NCI-H510A treated with DMSO at 0.1 percent for 48 hours (cell line): ENCODE measurements around the gene WDR20.
"Not testable (repeated sequence)": the region's sequence is repeated elsewhere in the genome, so short reads cannot be mapped to it uniquely, and the experiment has no call there.

Source experiments
- DNase-seq: peaks from one replicate; lab custom pipeline; 2025; lab: John Stamatoyannopoulos, UW

Gene WDR20

DNA sequence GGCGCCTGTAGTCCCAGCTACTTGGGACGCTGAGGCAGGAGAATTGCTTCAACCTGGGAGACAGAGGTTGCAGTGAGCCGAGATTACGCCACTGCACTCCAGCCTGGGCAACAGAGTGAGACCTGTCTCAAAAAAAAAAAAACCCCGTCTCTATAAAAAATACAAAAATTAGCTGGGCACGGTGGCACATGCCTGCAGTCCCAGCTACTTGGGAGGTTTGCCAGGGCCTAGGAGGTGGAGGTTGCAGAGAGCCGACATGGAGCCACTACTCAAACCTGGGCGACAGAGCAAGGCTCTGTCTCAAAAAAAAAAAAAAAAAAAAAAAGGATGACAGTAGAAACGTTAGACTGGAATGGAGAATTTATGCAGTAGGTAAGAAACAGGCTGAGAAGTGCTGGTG lies 5.7 kb upstream of the WDR20 start:
- not testable (repeated sequence) for DNase-seq

DNA sequence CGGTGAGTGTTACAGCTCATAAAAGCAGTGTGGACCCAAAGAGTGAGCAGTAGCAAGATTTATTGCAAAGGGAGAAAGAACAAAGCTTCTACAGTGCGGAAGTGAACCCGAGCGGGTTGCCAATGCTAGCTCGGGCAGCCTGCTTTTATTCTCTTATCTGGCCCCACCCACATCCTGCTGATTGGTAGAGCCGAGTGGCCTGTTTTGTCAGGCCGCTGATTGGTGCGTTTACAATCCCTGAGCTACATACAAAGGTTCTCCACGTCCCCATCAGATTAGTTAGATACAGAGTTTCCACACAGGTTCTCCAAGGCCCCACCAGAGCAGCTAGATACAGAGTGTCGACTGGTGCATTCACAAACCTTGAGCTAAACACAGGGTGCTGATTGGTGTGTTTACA lies 5.0 kb upstream of the WDR20 start:
- DNase-seq, result not testable (repeated sequence)

DNA sequence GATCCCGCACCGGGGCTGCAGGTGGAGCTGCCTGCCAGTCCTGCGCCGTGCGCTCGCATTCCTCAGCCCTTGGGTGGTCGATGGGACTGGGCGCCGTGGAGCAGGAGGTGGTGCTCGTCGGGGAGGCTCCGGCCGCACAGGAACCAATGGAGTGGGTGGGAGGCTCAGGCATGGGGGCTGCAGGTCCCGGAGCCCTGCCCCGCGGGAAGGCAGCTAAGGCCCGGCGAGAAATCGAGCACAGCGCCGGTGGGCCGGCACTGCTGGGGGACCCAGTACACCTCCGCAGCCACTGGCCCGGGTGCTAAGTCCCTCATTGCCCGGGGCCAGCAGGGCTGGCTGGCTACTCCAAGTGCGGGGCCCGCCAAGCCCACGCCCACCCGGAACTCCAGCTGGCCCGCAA lies 4.2 kb upstream of the WDR20 start:
- DNase-seq, result not testable (repeated sequence)

DNA sequence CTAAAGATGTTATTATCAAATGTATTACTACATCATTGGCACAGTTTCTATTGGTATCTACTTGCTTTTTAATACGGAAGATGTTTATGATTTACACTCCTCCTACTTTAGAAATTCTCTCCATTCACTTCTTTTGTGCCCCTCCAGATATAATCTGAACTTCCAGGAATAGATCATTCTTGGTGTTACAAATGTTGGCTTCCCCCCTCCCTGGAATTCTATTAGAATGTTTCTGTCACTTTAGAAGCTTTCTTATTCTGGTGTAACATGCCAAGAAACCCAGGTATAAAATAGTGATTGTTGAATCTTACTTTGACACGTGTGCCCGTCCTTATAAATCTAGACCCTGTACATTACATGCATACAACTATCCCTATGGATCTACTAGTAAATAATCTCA lies 1.2 kb upstream of the WDR20 start:
- no peak for DNase-seq

DNA sequence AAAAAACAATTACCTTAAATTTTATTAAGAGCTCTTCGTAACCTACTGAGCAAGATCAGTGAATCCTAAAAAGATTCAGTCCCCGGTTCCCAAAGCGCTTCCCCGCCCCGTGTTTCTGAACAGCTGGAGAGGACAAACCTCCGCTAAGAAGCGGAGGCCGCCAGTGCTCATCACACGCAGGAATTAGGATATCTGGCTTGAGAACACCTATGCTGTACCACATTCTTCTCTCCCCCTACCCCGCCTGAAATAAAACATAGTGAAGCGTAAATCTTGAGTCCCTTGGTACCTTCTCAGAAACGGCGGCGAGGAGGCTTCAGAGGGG lies 774 bp upstream of the WDR20 start:
- peak; percentile 79 for DNase-seq

DNA sequence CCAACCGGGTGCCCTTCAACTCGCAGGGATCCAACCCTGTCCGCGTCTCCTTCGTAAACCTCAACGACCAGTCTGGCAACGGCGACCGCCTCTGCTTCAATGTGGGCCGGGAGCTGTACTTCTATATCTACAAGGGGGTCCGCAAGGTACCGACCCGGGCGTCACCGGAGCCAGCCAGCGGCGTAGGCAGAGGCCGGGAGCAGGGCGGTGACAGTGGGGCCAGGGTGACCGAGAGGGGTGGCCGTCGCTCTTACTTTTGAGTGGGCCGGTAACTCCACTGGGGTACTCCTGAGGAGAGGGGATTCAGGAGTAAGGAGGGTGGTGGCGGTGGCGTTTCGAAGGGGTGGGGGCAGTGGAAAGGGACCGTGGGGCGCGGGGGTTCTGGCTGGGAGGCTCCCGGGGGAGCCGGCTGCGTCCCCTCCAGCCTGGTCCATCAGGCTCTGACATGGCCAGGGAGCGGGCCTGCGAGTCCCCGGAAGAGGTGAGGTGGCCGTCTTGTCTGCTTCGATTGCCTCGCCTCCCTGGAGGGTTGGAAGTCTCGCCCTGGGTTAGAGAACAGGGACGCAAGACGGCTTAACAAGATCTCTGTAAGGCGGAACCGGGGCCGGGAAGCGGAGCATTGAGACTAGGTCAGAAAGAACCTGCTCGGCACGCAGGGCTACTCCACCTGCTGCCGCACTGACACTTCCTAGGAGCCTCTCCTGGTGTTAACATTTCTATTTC lies 491 bp downstream of the WDR20 start:
- no peak for DNase-seq

DNA sequence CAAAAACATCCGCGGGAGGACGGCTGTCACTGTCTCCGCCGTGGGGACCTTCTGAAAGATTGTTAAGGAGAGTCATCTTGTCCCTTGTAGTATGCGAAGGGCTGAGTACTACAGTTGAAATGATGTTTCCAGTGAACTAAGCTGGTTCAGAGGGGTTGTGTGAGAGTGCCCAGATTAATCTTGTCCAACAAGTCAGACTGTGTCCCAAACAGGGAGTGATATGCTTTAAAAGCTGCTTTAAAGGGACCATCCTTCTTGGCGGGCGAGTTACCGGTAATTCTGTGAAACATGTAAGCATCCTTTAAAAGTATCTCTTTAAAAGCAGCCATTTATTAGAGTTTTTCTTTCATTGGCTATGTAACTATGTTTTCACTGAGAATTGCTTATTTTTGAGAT lies 1.1 kb downstream of the WDR20 start:
- no peak for DNase-seq

DNA sequence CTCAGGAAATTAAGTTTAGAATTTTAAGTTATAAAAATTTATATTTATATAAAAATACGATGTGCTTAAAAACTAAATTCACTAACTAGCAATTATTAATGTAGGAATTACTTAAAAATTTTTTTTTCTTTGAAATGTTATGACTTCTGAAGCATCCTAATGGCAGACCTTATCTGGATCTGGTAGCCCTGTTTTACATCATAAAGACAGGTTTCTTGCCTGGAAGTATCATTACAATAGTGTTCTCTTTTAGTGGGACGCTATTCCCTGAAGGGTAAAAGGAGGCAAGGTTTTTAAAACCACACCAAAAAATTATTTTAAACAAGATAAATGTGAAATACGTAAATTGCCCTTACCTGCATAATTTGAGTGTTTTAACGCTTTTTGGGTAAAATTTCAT lies 2.1 kb downstream of the WDR20 start:
- no peak for DNase-seq

DNA sequence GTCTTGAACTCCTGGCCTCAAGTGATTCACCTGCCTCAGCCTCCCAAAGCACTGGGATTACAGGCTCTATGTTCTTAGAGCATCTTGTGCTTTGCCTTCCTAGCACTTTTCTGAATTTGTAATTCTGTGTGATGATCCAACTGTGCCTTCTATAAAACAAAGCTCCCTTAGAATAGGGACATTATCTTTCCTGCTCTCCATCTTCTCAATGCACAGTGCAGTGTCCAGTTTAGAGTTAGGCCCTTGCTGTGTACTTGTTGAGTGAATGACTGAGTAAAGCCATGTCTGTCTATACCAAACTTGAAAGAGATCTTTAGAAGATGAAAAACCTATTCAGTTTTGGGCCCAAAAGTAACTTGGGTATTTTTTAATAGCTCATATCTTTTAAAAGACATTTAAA lies 5.2 kb downstream of the WDR20 start:
- no peak for DNase-seq

DNA sequence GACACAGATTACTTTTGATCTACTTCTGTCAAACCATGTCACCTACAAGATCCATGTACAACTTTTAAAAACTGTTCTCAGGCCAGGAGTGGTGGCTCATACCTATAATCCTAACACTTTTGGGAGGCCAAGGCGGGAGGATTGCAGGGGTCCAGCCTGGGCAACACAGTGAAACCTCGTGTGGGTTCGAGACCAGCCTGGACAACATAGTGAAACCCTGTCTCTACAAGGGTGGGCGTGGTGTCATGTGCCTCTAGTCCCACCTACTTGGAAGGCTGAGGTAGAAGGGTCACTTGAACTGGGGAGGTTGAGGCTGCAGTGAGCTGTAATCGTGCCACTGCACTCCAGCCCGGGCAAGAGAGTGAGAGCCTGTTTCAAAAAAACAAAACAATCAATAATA lies 5.7 kb downstream of the WDR20 start:
- DNase-seq, result no peak

DNA sequence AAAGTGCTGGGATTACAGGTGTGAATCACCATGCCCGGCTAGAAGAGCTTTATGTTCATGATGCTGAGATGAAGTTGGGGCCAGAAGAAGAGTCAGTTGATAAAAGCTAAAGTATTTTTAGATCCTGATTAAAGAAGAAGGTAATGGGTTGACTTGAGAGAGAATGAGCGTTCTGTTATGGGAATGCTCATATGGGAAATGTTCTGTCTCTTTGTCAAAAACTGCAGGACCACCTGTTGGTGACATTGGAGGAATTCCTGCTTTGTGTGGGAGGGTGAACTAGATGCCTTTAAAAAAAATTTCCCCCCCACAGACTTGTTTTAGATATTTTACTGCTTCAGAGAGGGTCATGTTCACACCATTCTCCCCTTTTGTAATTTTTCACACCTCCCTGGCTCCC lies 6.7 kb downstream of the WDR20 start:
- DNase-seq, result no peak

DNA sequence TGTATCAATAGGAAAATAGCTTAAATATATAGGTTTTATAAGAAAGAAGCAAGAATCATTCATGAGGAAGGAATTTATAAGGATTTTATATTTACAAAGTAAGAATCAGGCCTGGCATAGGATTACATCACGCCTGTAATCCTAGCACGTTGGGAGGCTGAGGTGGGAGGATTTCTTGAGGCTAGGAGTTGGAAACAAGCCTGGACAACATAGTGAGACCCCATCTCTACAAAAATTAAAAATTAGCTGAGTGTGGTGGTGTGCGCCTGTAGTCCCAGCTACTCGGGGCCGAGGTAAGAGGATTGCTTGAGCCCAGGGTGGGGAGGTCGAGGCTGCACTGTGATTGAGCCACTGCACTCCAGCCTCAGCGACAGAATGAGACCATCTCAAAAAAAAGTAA lies 10.4 kb downstream of the WDR20 start:
- DNase-seq, result no peak

DNA sequence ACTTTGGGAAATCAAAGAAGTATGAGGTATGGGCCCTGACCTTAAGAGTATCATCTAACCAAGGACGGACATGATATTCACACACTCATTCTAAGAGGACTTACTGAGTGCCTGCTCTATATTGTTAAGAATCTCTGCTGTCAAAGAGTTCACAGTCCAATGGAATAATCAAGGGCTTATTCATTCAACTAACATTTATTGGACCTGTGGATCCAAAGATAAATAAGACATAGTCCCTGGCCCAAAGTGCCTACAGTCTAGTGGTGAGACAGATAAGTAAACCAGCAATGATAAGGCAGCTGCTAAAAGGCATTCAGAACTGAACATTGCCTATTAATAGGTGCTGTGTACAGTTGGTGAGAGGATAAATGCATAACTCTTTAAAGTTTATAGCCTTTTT lies 11.0 kb downstream of the WDR20 start:
- no peak for DNase-seq

DNA sequence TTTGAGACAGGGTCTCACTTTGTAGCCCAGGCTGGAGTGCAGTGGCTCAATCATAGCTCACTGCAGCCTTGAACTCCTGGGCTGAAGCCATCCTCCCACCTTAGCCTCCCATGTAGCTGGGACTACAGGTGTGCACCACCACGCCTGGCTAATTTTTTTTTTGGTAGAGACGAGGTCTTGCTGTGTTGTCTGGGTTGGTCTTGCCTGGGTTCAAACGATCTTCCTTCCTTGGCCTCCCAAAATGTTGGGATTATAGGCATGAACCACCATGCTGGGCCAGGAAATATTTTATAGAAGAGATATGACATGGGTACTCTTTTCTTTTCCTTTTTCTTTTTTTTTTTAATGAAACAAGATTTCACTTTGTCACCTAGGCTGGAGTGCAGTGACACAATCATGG lies 11.7 kb downstream of the WDR20 start:
- DNase-seq, result not testable (repeated sequence)

DNA sequence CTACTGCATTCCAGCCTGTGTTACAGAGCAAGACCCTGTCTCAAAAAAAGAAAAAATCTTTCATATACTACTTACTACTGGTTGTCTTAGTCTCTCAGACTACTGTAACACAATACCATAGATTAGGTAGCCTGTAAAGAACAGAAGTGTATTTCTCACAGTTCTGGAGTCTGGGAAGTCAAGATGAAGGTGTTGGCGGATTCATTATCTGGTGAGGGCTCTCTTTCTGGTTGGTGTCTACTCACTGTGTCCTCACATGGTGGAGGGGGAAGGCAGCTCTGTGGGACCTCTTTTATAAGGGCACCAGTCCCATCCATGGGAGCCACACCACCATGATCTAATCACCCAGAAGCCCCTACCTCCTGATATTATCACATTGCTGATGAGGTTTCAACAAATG lies 14.4 kb downstream of the WDR20 start:
- no peak for DNase-seq

DNA sequence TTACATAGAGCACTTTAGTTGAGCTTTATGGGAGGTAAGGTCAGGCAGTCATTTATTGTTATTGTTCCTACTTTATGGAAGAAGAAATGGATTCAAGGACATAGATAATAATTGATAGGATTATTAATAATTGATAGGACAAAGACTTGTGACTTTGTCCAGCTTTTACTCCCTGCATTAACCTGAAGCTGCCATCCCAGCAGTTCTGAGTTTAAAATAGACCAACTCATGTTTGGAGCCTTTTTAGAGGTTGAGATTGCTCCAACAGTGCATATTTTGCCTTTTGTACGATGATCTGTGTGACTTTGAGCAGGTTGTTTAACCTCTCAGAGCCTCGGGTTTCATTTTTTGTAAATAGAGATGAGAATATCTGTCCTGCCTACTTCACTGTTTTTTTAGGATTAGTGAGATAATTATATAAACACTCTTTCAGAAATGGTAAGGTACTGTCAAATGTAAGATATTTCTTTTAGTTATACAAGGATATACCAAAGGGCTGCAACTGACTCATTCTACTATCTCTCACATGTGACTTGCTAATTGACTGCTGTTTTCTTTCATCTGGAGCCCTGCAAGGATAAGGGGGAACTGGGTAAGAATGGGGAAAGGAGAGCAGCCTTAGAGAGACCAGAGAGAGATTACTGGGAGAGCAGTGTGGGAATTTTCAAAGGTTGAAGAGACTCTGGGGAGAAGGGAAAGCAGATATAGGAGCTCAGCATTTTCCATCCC lies 15.3 kb downstream of the WDR20 start:
- DNase-seq, result no peak

DNA sequence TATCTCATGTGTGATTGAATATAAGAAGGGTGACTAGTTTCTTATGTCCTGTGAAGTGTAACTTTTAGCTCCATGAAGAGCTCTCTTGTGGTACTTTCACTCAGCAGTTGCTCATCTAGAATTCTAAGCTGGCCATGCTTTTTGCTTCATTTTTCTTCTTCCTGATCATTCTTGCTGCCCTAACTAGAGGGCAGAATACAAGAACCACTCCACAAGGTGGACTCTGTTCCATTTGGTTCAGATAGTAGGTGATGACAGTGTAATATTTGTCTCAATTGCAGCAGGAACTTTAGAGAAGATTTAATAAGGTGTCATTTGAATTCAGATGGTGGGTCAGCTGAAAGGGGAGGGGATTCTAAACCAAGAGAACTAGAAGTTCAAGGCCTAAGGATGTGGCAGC lies 17.6 kb downstream of the WDR20 start:
- DNase-seq, result no peak

DNA sequence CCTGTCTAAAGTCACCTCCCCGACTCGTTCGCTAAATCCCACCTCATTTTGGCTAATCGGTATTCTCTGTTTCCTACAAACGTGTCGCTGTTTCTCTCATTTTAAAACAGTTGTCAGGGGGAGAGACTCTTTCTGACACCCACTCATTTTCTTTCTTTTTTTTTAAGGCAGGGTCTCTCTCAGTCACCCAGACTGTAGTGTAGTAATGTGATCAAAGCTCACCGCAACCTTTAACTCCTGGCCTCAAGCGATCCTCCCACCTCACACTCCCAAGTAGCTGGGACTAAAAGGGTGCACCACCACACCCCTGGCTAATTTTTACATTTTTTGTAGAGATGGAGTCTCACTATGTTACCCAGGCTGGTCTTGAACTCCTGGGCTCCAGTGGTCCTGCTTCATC lies 19.1 kb downstream of the WDR20 start:
- DNase-seq, result no peak

DNA sequence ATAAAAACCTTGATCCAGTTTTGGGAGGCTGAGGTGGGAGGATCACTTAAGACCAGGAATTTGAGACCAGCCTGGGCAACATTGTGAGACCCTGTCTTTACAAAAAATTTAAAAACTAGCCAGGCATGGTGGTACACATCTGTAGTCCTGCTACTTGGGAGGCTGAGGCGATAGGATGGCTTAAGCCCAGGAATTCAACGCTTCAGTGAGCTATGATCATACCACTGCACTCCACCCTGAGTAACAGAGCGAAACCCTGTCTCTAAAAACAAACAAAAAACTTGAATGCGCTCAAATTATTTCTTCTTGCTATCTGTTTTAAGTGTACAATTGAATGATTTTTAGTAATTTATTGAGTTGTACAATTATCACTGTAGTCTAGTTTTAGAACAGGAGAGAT lies 20.1 kb downstream of the WDR20 start:
- DNase-seq, result no peak

DNA sequence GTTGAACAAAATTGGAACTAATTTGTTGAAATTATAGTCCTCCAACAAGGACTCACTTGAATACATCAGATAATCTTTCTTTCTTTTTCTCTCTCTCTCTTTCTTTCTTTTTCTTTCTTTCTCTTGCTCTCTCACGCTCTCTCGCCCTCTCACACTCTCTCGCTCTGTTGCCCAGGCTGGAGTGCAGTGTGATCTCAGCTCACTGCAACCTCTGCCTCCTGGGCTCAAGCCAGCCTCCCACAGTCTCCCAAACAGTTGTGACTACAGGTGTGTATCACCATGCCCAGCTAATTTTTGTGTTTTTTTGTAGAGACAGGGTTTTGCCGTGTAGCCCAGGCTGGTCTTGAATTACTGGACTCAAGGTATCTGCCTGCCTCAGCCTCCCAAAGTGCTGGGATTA lies 22.8 kb downstream of the WDR20 start:
- DNase-seq, result no peak

DNA sequence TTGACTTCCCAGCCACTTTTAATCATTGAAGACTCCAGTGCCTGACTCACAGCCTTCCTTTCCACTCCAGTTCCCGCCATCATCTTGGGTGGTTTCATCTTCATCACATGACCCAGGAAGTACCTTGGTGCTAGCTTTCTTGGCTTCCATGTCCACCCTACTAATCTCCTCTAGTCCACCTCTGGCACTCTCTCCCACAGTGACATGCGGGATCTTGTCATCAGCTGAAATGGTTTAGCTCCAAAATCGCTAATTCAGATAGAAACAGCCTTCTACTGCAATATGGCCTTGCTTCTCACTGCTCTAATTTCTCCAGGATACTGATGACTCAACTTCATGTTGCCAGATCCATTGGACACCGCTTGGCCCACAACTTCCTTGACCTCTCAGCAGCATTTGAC lies 24.5 kb downstream of the WDR20 start:
- no peak for DNase-seq

DNA sequence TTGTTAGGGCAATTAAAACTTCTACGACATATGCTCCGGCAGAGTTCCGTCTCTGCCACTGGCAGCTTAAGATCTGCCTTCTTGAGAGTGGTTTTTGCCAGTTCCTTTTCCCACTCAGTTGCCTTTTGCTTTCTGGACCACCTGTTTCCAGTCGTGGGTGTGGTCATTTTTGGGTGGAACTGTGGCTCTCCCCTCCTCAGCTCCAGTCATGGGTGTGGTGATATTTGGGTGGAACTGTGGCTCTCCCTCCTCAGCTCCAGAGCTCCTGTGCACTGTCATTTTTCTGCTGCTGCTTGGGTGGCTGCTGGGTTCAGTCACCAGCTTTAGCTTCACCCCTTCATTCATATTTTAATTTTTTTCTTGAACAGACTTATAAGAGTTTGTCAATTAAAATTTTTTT lies 25.3 kb downstream of the WDR20 start:
- no peak for DNase-seq

DNA sequence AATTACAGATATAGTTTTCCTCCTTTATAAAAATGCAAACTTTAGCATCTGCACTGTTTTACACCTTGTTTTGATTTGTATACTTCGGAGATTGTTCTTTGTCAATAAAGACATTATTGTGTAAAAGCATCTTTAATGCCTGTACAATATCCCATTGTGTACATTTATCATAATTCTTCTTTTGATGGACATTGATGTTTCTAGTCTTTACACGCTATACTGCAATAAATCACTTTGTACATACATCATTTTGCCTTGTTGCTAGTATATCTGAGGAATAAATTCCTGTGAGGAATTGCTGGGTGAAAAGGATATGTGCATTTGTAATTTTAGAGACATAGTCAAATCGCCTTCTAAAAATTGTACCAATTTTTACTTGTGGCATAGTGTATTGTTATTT lies 30.4 kb downstream of the WDR20 start:
- no peak for DNase-seq
